ENCODE data around the gene HOXD10.

HOXD10 gene

GRCh38 chr2:176152350-176153181, 36.0 kb downstream of the HOXD10 start:
- DNase-seq: no peak

GRCh38 chr2:176154576-176155252, 38.1 kb downstream of the HOXD10 start:
- DNase-seq: no peak

GRCh38 chr2:176155356-176156044, 38.9 kb downstream of the HOXD10 start:
- no peak for DNase-seq

- no peak for DNase-seq
These were observed 39.8 kb downstream of the HOXD10 start for GRCh38 chr2:176156301-176156806.

GRCh38 chr2:176156807-176157498, 40.4 kb downstream of the HOXD10 start, which contains the start of gene HOXD3:
Gene HOXD3 (plus strand): TSS chr2:176157307. CDS start chr2:176169115, 11,808 bp downstream.
- no peak for DNase-seq

GRCh38 chr2:176157499-176158185, 41.1 kb downstream of the HOXD10 start:
- DNase-seq: no peak

- no peak for DNase-seq
These were observed 41.6 kb downstream of the HOXD10 start for GRCh38 chr2:176158186-176158591.

- no peak for DNase-seq
These were observed 42.5 kb downstream of the HOXD10 start for GRCh38 chr2:176158855-176159662.

GRCh38 chr2:176159663-176160250, 43.2 kb downstream of the HOXD10 start:
- DNase-seq: no peak

- DNase-seq: no peak
These were observed 43.8 kb downstream of the HOXD10 start for GRCh38 chr2:176160251-176160985.

- DNase-seq: no peak
These were observed 44.6 kb downstream of the HOXD10 start for GRCh38 chr2:176160986-176161824.

GRCh38 chr2:176161825-176162626, 45.4 kb downstream of the HOXD10 start:
- no peak for DNase-seq

- DNase-seq: no peak
These were observed 46.5 kb downstream of the HOXD10 start for GRCh38 chr2:176162911-176163671.

- no peak for DNase-seq
These were observed 47.1 kb downstream of the HOXD10 start for GRCh38 chr2:176163672-176164056.

- no peak for DNase-seq
These were observed 47.6 kb downstream of the HOXD10 start for GRCh38 chr2:176164201-176164600.

GRCh38 chr2:176164611-176165369, 48.2 kb downstream of the HOXD10 start:
- no peak for DNase-seq
